GM12878 (cell line): Measurements from ENCODE around the gene PKDREJ. TPM values are rescaled to one million over a fixed set of nuclear protein-coding genes. Genes with fewer than 3 reads are reported as not detected.

ENCODE experiments used
- ATAC-seq: fragments of 200-7000 bp; cut with Tn5 transposase; 3 replicates; pipeline ENCODE4 v1.9.1; 2020; ENCODE audit warnings: mild to moderate bottlenecking, moderate library complexity
- Bru-seq: library from RNA; stranded (reverse); fragments of 400-500 nt; gene quantifications from one replicate; lab custom pipeline; 2021; lab: Mats Ljungman, UMichigan
- BruChase-seq, 2 experiments: library from RNA; stranded (reverse); fragments of 400-500 nt; gene quantifications; one replicate each; lab custom pipeline; 2021; lab: Mats Ljungman, UMichigan
- BruUV-seq: library from RNA; stranded (reverse); fragments of 400-500 nt; replicated peaks from 2 replicates; lab custom pipeline; 2021; lab: Mats Ljungman, UMichigan
- CTCF ChIA-PET: fragments of 300-600 bp; sonication (Branson Sonifier 250); formaldehyde crosslinking; extraction: SDS; loops from one replicate; lab custom pipeline; 2021; ENCODE audit warnings: inconsistent platforms; lab: Yijun Ruan, JAX
- POLR2A ChIA-PET: fragments of 350-600 bp; formaldehyde crosslinking; extraction: SDS; loops from one replicate; lab custom pipeline; 2021; ENCODE audit warnings: inconsistent platforms; lab: Charles Lee
- RAD21 ChIA-PET: fragments of 300-600 bp; sonication (Branson Sonifier 250); formaldehyde crosslinking; loops from one replicate; lab custom pipeline; 2023; ENCODE audit warnings: antibody characterized with exemption; ENCODE audit not compliant: unreplicated experiment; lab: Charles Lee
- SMC1A ChIA-PET: fragments of 300-600 bp; sonication (Branson Sonifier 250); formaldehyde crosslinking; loops from one replicate; lab custom pipeline; 2023; ENCODE audit not compliant: unreplicated experiment, uncharacterized antibody; lab: Charles Lee
- DNase-seq: peaks from one replicate; pipeline ENCODE4 v3.0.0-alpha.2; 2011; ENCODE audit warnings: low read depth, low spot score
- FAIRE-seq: peaks from 3 replicates; lab custom pipeline; 2011; peaks lifted over from hg19 to GRCh38; lab: Jason Lieb, UNC
- H2AFZ ChIP-seq: 2 replicates; pipeline ENCODE4 v1.6.0; 2011; ENCODE audit warnings: low read depth, low read length, control low read depth; ENCODE audit not compliant: control insufficient read depth
- H3K27ac ChIP-seq: 2 replicates; pipeline ENCODE4 v1.5.1; 2011; ENCODE audit warnings: control low read depth; ENCODE audit not compliant: control insufficient read depth, insufficient read depth
- H3K27me3 ChIP-seq, 2 experiments: replicated peaks in 1 of 2; 2 replicates each; pipeline versions ENCODE4 v1.6.0 to v1.6.1; 2011; ENCODE audit warnings: low read length in 1 of 2; ENCODE audit not compliant: control insufficient read depth in 2 of 2, insufficient read depth in 2 of 2
- H3K36me3 ChIP-seq, 2 experiments: 2 replicates each; pipeline ENCODE4 v1.5.1; 2011; ENCODE audit warnings: low read length in 1 of 2; ENCODE audit not compliant: control insufficient read depth in 2 of 2, insufficient read depth in 2 of 2
- H3K4me1 ChIP-seq: 2 replicates; pipeline ENCODE4 v1.6.1; 2011; ENCODE audit warnings: mild to moderate bottlenecking, low read length, moderate library complexity, mixed read lengths; ENCODE audit not compliant: control insufficient read depth, insufficient read depth
- H3K4me2 ChIP-seq: 2 replicates; pipeline ENCODE4 v1.6.0; 2011; ENCODE audit warnings: control low read depth; ENCODE audit not compliant: control insufficient read depth, insufficient read depth
- H3K4me3 ChIP-seq: fragments of 200-600 bp; sonication (generic); 2 replicates; pipeline ENCODE4 v1.5.1; 2016
- H3K79me2 ChIP-seq: 2 replicates; pipeline ENCODE4 v1.6.0; 2011; ENCODE audit warnings: low read length; ENCODE audit not compliant: control insufficient read depth, insufficient read depth
- H3K9ac ChIP-seq: 2 replicates; pipeline ENCODE4 v1.8.0; 2011; ENCODE audit warnings: low read length, control low read depth, mixed read lengths; ENCODE audit not compliant: control insufficient read depth, insufficient read depth
- H3K9me3 ChIP-seq: replicated peaks from 3 replicates; pipeline ENCODE4 v1.5.1; 2011; ENCODE audit warnings: mild to moderate bottlenecking, low read length; ENCODE audit not compliant: control insufficient read depth, insufficient read depth
- H4K20me1 ChIP-seq: 2 replicates; pipeline ENCODE4 v1.6.0; 2011; ENCODE audit not compliant: control insufficient read depth, insufficient read depth
- EED ChIP-seq: sonication (generic); IDR thresholded peaks from 2 replicates; pipeline ENCODE4 v1.6.1; 2016; ENCODE audit warnings: antibody characterized with exemption, low read depth
- IKZF1 ChIP-seq: fragments of 450-650 bp; conservative IDR thresholded peaks from 2 replicates; pipeline ENCODE4 v1.6.1; 2017; ENCODE audit warnings: antibody characterized with exemption, mild to moderate bottlenecking
- IRF3 ChIP-seq: fragments of 450-650 bp; IDR thresholded peaks from 2 replicates; pipeline ENCODE4 v1.6.1; 2014; ENCODE audit warnings: mild to moderate bottlenecking
- MLLT1 ChIP-seq: fragments of 450-650 bp; IDR thresholded peaks from 2 replicates; pipeline ENCODE4 v1.6.1; 2016; ENCODE audit warnings: mild to moderate bottlenecking
- NBN ChIP-seq: fragments of 450-650 bp; IDR thresholded peaks from 2 replicates; pipeline ENCODE4 v1.6.1; 2016
- NFIC ChIP-seq: IDR thresholded peaks from 2 replicates; pipeline ENCODE4 v1.6.1; 2012; ENCODE audit warnings: low read depth, mild to moderate bottlenecking, inconsistent platforms, low read length, moderate library complexity
- NFXL1 ChIP-seq: fragments of 450-650 bp; IDR thresholded peaks from 2 replicates; pipeline ENCODE4 v1.6.1; 2017; ENCODE audit warnings: antibody characterized with exemption, mild to moderate bottlenecking, borderline replicate concordance
- PAX8 ChIP-seq: fragments of 450-650 bp; IDR thresholded peaks from 2 replicates; pipeline ENCODE4 v1.6.1; 2017; ENCODE audit warnings: mild to moderate bottlenecking, moderate library complexity
- RBBP5 ChIP-seq: fragments of 200-600 bp; sonication (generic); conservative IDR thresholded peaks from 2 replicates; pipeline ENCODE4 v1.6.1; 2016
- RCOR1 ChIP-seq: conservative IDR thresholded peaks from 2 replicates; pipeline ENCODE4 v1.6.1; 2012; ENCODE audit warnings: low read depth, low read length, improper control_type of control experiment
- SIN3A ChIP-seq: IDR thresholded peaks from 2 replicates; pipeline ENCODE4 v1.6.1; 2012; ENCODE audit warnings: low read depth, low read length, improper control_type of control experiment
- SMAD5 ChIP-seq: IDR thresholded peaks from 2 replicates; pipeline ENCODE4 v1.6.1; 2016; ENCODE audit warnings: antibody characterized with exemption, low read depth
- SRF ChIP-seq, 2 experiments: IDR thresholded peaks; 2 replicates each; pipeline ENCODE4 v1.6.1; 2011; ENCODE audit warnings: low read depth in 2 of 2, low read length in 2 of 2, mild to moderate bottlenecking in 1 of 2, moderate library complexity in 1 of 2
- USF1 ChIP-seq: IDR thresholded peaks from 2 replicates; pipeline ENCODE4 v1.6.1; 2011; ENCODE audit warnings: borderline replicate concordance, low read depth, mild to moderate bottlenecking, moderate library complexity, mixed read lengths, low read length; ENCODE audit not compliant: insufficient read depth; ENCODE audit errors: extremely low read length
- ZBTB4 ChIP-seq: fragments of 450-650 bp; formaldehyde crosslinking; IDR thresholded peaks from 2 replicates; pipeline ENCODE4 v1.4.0; 2022; ENCODE audit warnings: mild to moderate bottlenecking, moderate library complexity
- WGBS: methylation state at CpG from one replicate; pipeline ENCODE4 v1.1.6; 2016; ENCODE audit warnings: low lambda C conversion rate; ENCODE audit not compliant: insufficient replicate concordance, insufficient coverage; ENCODE audit errors: missing lambda C conversion rate; 5-methylcytosine and 5-hydroxymethylcytosine counted together
- in situ Hi-C: fragments of 300-500 bp; cut with MboI; formaldehyde crosslinking; loops from 9 replicates; pipeline ENCODE4 v1.14.3; 2018; ENCODE audit warnings: mixed read lengths
- intact Hi-C: fragments of 100-400 bp; cut with micrococcal nuclease; formaldehyde crosslinking; loops from one replicate; pipeline ENCODE4 v1.14.2; 2022; ENCODE audit not compliant: unreplicated experiment
- long read RNA-seq, 2 experiments: library from polyadenylated mRNA; unstranded; transcript quantifications; one replicate each; pipeline ENCODE4 v2.0.0, GENCODE V29; 2019 to 2020
- polyA minus RNA-seq, 3 experiments: library from RNA; depleted of rRNA, polyadenylated mRNA; stranded (reverse); fragments of >200 nt; gene quantifications; 2 replicates each; pipeline ENCODE4 v1.2.3, GENCODE V29; 2011
- polyA plus RNA-seq, 11 experiments: library from polyadenylated mRNA; depleted of rRNA in 4 of 11; unstranded in 6 of 11; stranded (reverse) in 5 of 11; fragments of >200 nt; fragmentation: Nextera tagmentation in 4 of 11; fragmentation: Illumina TruSeq in 1 of 11; extraction: Ambion mirVana in 4 of 11; extraction: Trizol in 1 of 11; gene quantifications; 1 replicate in 1 of 11; 2 replicates in 10 of 11; pipeline versions ENCODE4 v1.2.1 to v1.2.3, GENCODE V29; 2011 to 2016; ENCODE audit warnings: inconsistent platforms in 2 of 11, missing spikeins in 2 of 11, low read depth in 1 of 11
- total RNA-seq, 4 experiments: library from RNA; depleted of rRNA in 3 of 4; stranded (reverse); fragments of >200 nt in 3 of 4; fragmentation: Illumina TruSeq in 1 of 4; extraction: Trizol in 1 of 4; gene quantifications; 2 replicates each; pipeline versions ENCODE4 v1.2.1 to v1.2.3, GENCODE V29; 2013 to 2021

The PKDREJ gene
- total RNA-seq (2013; cell fraction: nucleolus; rRNA removed): not detected in 2 replicates
- total RNA-seq (2014; rRNA removed) (not detected in 2 replicates), total RNA-seq (2014; rRNA removed; fragmentation: Illumina TruSeq; extraction: Trizol) (not detected in 2 replicates), total RNA-seq (2021) (not detected in 2 replicates), polyA plus RNA-seq (2011; rRNA removed) (not detected in 2 replicates), polyA plus RNA-seq (2014; fragmentation: Illumina TruSeq; extraction: Trizol) (not detected in 2 replicates), polyA plus RNA-seq (2014; fragmentation: Nextera tagmentation; extraction: Ambion mirVana) (under 1 TPM in 1 of 2 experiments, not detected in 1; 0.02 TPM), polyA plus RNA-seq (2014; rRNA removed) (0.01 TPM in 1 of 2 replicates, not detected in the other), polyA plus RNA-seq (2016; fragmentation: Nextera tagmentation; extraction: Ambion mirVana) (under 1 TPM in 1 of 2 experiments, not detected in 1; 0.03 TPM), polyA minus RNA-seq (2011; rRNA and poly(A)+ RNA removed) (not detected in 2 replicates), Bru-seq, nascent RNA (percentile 9 among the genes with signal in this experiment), BruChase-seq, experiment 1, labeled RNA remaining after a 6-hour chase (percentile 15 among the genes with signal in this experiment), BruChase-seq, experiment 2, labeled RNA remaining after a 2-hour chase (not detected)
- not detected for polyA plus RNA-seq (2011; ENCODE audit: low read depth)
- not detected in 2 replicates for polyA plus RNA-seq (2011; cell fraction: cytosol; rRNA removed)
- polyA plus RNA-seq (2011; cell fraction: nucleus; rRNA removed): not detected in 2 replicates
- 0.01 and 0.03 TPM in 2 replicates for polyA plus RNA-seq (2012)
- polyA minus RNA-seq (2011; cell fraction: cytosol; rRNA and poly(A)+ RNA removed): not detected in 2 replicates
- polyA minus RNA-seq (2011; cell fraction: nucleus; rRNA and poly(A)+ RNA removed): not detected in 2 replicates
- long read RNA-seq, experiment 1: 0 reads
- long read RNA-seq, experiment 2: 0 reads

- ChIA-PET RAD21 (no interaction called here), POLR2A (no interaction called here), SMC1A (no interaction called here), CTCF (no interaction called here)
- Histone ChIP-seq H3K9ac (no peak within 1 kb of the TSS), H3K27ac (no peak within 1 kb of the TSS), H3K4me2 (no peak within 1 kb of the TSS), H3K9me3 (peaks cover 10% of the 10 kb centered on the region; the same call in 2 of the 3 replicates), H3K79me2 (peaks cover under 1% of the 10 kb centered on the region; the same call in 1 of the 2 replicates), H4K20me1 (no peaks in the 10 kb centered on the region), H3K4me3 (no peak within 1 kb of the TSS), H3K36me3 (no peaks in the 10 kb centered on the region), H2AFZ (no peak within 1 kb of the TSS), H3K27me3 (peaks cover 3 to 5% of the 10 kb centered on the region in 2 experiments; a peak in 3 of 4 replicates), H3K4me1 (peaks cover 2% of the 10 kb centered on the region)
- in situ Hi-C loops: no loop called here
- FAIRE-seq (no peak), ATAC-seq (no peak), DNase-seq (no peak)
- intact Hi-C loops: no loop called here
- TF ChIP-seq IKZF1: no peak
- no peak for TF ChIP-seq USF1
- no peak for TF ChIP-seq ZBTB4 (CRISPR knock-in tag)
- TF ChIP-seq SMAD5: no peak
- TF ChIP-seq MLLT1: no peak
- TF ChIP-seq NFIC: no peak
- no peak for TF ChIP-seq NBN
- TF ChIP-seq NFXL1: no peak
- no peak for TF ChIP-seq RBBP5
- TF ChIP-seq IRF3: no peak
- no peak for TF ChIP-seq RCOR1
- TF ChIP-seq EED: no peak
- TF ChIP-seq PAX8: no peak
- no peak for TF ChIP-seq SRF (IDR thresholded peaks at IDR 0.05; ENCODE audit: low read depth in 2 of 2, low read length in 2 of 2)
- no peak for TF ChIP-seq SIN3A
- no TSS peak for BruUV-seq
- WGBS: 57% methylated on average over 3 of the region's 30 CpGs
These were observed at the start of gene PKDREJ for GRCh38 chr22:46263216-46263590. Gene PKDREJ, minus strand, starts transcription at chr22:46263343. Its CDS starts 21 bp downstream, at chr22:46263322.
